HepG2 (cell line): ENCODE data around the gene ZNF519. TPM values are rescaled to one million over a fixed set of nuclear protein-coding genes. Genes with fewer than 3 reads are reported as not detected.
A peak's percentile ranks its signal among the peaks of the same experiment; 100 is the strongest.
"Not testable (repeated sequence)": the region's sequence is repeated elsewhere in the genome, so short reads cannot be mapped to it uniquely, and the experiment has no call there.

Experiments used
- ARID4A ChIP-seq: sonication (generic); formaldehyde crosslinking; IDR thresholded peaks from 2 replicates; pipeline ENCODE4 v1.5.0; 2020; ENCODE audit warnings: mild to moderate bottlenecking, missing genetic modification reagents, borderline replicate concordance
- ARNT2 ChIP-seq: sonication (generic); formaldehyde crosslinking; IDR thresholded peaks from 2 replicates; pipeline ENCODE4 v1.8.0; 2022; ENCODE audit warnings: mild to moderate bottlenecking, low read depth, missing genetic modification reagents, moderate library complexity
- ATF1 ChIP-seq: IDR thresholded peaks from 2 replicates; pipeline ENCODE4 v1.6.1; 2016; ENCODE audit warnings: mild to moderate bottlenecking, control low read depth
- CREM ChIP-seq, 2 experiments: sonication (generic) in 1 of 2; formaldehyde crosslinking in 1 of 2; IDR thresholded peaks; 2 replicates each; pipeline versions ENCODE4 v1.4.0 to v1.6.1; 2016 to 2020; ENCODE audit warnings: antibody characterized with exemption in 1 of 2, mild to moderate bottlenecking in 1 of 2, missing genetic modification reagents in 1 of 2
- E2F1 ChIP-seq: sonication (generic); formaldehyde crosslinking; IDR thresholded peaks from 2 replicates; pipeline ENCODE4 v1.5.0; 2020; ENCODE audit warnings: missing genetic modification reagents
- HBP1 ChIP-seq: IDR thresholded peaks from 2 replicates; pipeline ENCODE4 v1.6.1; 2016; ENCODE audit warnings: low read depth, control low read depth
- HDAC1 ChIP-seq: sonication (generic); formaldehyde crosslinking; IDR thresholded peaks from 2 replicates; pipeline ENCODE4 v1.5.1; 2020; ENCODE audit warnings: mild to moderate bottlenecking, missing genetic modification reagents
- KDM5A ChIP-seq: fragments of 200-600 bp; sonication (generic); IDR thresholded peaks from 2 replicates; pipeline ENCODE4 v1.7.0; 2018; ENCODE audit warnings: antibody characterized with exemption, mild to moderate bottlenecking, low read length, borderline replicate concordance
- KMT2B ChIP-seq: IDR thresholded peaks from 2 replicates; pipeline ENCODE4 v1.6.1; 2016; ENCODE audit warnings: missing genetic modification reagents, missing compliant biosample characterization
- MXD4 ChIP-seq: IDR thresholded peaks from 2 replicates; pipeline ENCODE4 v1.6.1; 2016; ENCODE audit warnings: mild to moderate bottlenecking, missing biosample characterization, missing genetic modification reagents
- NFYC ChIP-seq: IDR thresholded peaks from 2 replicates; pipeline ENCODE4 v1.6.1; 2016; ENCODE audit warnings: missing genetic modification reagents, missing compliant biosample characterization
- PHF20 ChIP-seq: sonication (generic); formaldehyde crosslinking; IDR thresholded peaks from 2 replicates; pipeline ENCODE4 v1.5.0; 2020; ENCODE audit warnings: mild to moderate bottlenecking, missing genetic modification reagents
- PHF21A ChIP-seq: sonication (generic); formaldehyde crosslinking; IDR thresholded peaks from 2 replicates; pipeline ENCODE4 v1.5.0; 2020; ENCODE audit warnings: mild to moderate bottlenecking, missing genetic modification reagents
- POLR2AphosphoS5 ChIP-seq: IDR thresholded peaks from 2 replicates; pipeline ENCODE4 v1.6.1; 2012; ENCODE audit warnings: low read depth, low read length
- SIN3A ChIP-seq: IDR thresholded peaks from 2 replicates; pipeline ENCODE4 v1.6.1; 2011; ENCODE audit warnings: low read depth, mild to moderate bottlenecking, control low read depth, low read length, borderline replicate concordance
- TAF1 ChIP-seq: sonication (generic); formaldehyde crosslinking; IDR thresholded peaks from 2 replicates; pipeline ENCODE4 v1.4.0; 2020; ENCODE audit warnings: missing genetic modification reagents
- TFDP1 ChIP-seq: IDR thresholded peaks from 2 replicates; pipeline ENCODE4 v1.6.1; 2016; ENCODE audit warnings: missing compliant biosample characterization, missing genetic modification reagents, borderline replicate concordance
- TGIF2 ChIP-seq: IDR thresholded peaks from 2 replicates; pipeline ENCODE4 v1.6.1; 2016; ENCODE audit warnings: control low read depth, missing compliant biosample characterization
- ZFX ChIP-seq: sonication (generic); formaldehyde crosslinking; IDR thresholded peaks from 2 replicates; pipeline ENCODE4 v1.4.0; 2020; ENCODE audit warnings: mild to moderate bottlenecking, low read depth, missing genetic modification reagents, moderate library complexity
- ZFY ChIP-seq: sonication (generic); formaldehyde crosslinking; IDR thresholded peaks from 2 replicates; pipeline ENCODE4 v1.4.0; 2020; ENCODE audit warnings: missing genetic modification reagents
- ZMYM4 ChIP-seq: sonication (generic); formaldehyde crosslinking; IDR thresholded peaks from 2 replicates; pipeline ENCODE4 v1.8.1; 2023; ENCODE audit warnings: mild to moderate bottlenecking, missing genetic modification reagents
- polyA plus RNA-seq, 8 experiments: library from polyadenylated mRNA; depleted of rRNA in 3 of 8; stranded (reverse) in 7 of 8; unstranded in 1 of 8; fragments of >200 nt; fragmentation: Illumina TruSeq in 4 of 8; extraction: Trizol in 4 of 8; gene quantifications; 2 replicates each; pipeline versions ENCODE4 v1.2.1 to v1.2.3, GENCODE V29; 2011 to 2016; ENCODE audit warnings: low read depth in 4 of 8, missing spikeins in 1 of 8, mixed read lengths in 1 of 8; ENCODE audit not compliant: insufficient read depth in 1 of 8
- total RNA-seq, 5 experiments: library from RNA; depleted of rRNA; stranded (reverse); fragments of >200 nt; fragmentation: Illumina TruSeq; extraction: Trizol; gene quantifications; 2 replicates each; pipeline ENCODE4 v1.2.3, GENCODE V29; 2016; ENCODE audit warnings: low read depth in 1 of 5

ZNF519 gene
- total and polyA plus RNA-seq, 2 of the 13 experiments (the other 11 are each of a cell fraction or from before 2014, with no cell fraction given): 7.3 to 11.1 TPM

- TF ChIP-seq PHF21A (CRISPR knock-in tag) (0 out of 2 replicates have a peak, but pooled peaks have one; percentile 26), MXD4 (peak; percentile 28; the same call in 1 of the 2 replicates), KMT2B (CRISPR knock-in tag) (peak; percentile 35; the same call in 1 of the 2 replicates), TFDP1 (CRISPR knock-in tag) (peak; percentile 91), CREM (IDR thresholded peaks at IDR 0.05) (peak; percentile 58; the same call in 1 of the 2 replicates), ZFY (CRISPR knock-in tag) (peak; percentile 76), HBP1 (peak; percentile 81; the same call in 1 of the 2 replicates), TAF1 (CRISPR knock-in tag) (peak; percentile 59), ZMYM4 (CRISPR knock-in tag) (peak; percentile 69), ARNT2 (CRISPR knock-in tag) (peak; percentile 40; the same call in 1 of the 2 replicates), ZFX (CRISPR knock-in tag) (peak; percentile 56; the same call in 1 of the 2 replicates), ATF1 (CRISPR knock-in tag) (peak; percentile 70), ARID4A (peak; percentile 77), PHF20 (CRISPR knock-in tag) (peak; percentile 51), HDAC1 (CRISPR knock-in tag) (0 out of 2 replicates have a peak, but pooled peaks have one; percentile 50), NFYC (CRISPR knock-in tag) (peak; percentile 95), E2F1 (CRISPR knock-in tag) (0 out of 2 replicates have a peak, but pooled peaks have one; percentile 37), POLR2AphosphoS5 (peak; percentile 19; the same call in 1 of the 2 replicates), TGIF2 (CRISPR knock-in tag) (0 out of 2 replicates have a peak, but pooled peaks have one; percentile 34), KDM5A (peak; percentile 51; the same call in 1 of the 2 replicates), SIN3A (peak; percentile 51; the same call in 1 of the 2 replicates)
- not testable (repeated sequence) for TF ChIP-seq CREM (CRISPR knock-in tag; IDR thresholded peaks at IDR 0.05)
These were observed at the start of gene ZNF519 (continued) for GRCh38 chr18:14132271-14132700.
